HG02885 (cell line): Measurements from ENCODE around the gene VMO1.
A peak's percentile ranks its signal among the peaks of the same experiment; 100 is the strongest.

Experiments used
- ATAC-seq: cut with Tn5 transposase; IDR thresholded peaks from one replicate; pipeline ENCODE4 v1.9.1; 2021; ENCODE audit warnings: mild to moderate bottlenecking; ENCODE audit not compliant: unreplicated experiment, poor library complexity

VMO1 gene

GRCh38 chr17:4786106-4786511 lies at the start of gene VMO1:
Gene VMO1, minus strand, starts transcription at chr17:4786364. Its CDS starts 12 bp downstream, at chr17:4786352.
- no peak for ATAC-seq

- no peak for ATAC-seq
Observed at GRCh38 chr17:4834681-4835020, 48.5 kb upstream of the VMO1 start.

- no peak for ATAC-seq
Observed at GRCh38 chr17:4833941-4834680, 47.9 kb upstream of the VMO1 start.

- peak; percentile 91 for ATAC-seq
Observed at GRCh38 chr17:4833178-4833940, 47.2 kb upstream of the VMO1 start, which contains the start of gene MINK1. Gene MINK1, plus strand, starts transcription at chr17:4833340. Its CDS starts 244 bp downstream, at chr17:4833584.

- ATAC-seq = peak; percentile 16
Observed at GRCh38 chr17:4832829-4833177, 46.6 kb upstream of the VMO1 start.

GRCh38 chr17:4827399-4827798 lies 41.2 kb upstream of the VMO1 start:
- ATAC-seq = no peak

GRCh38 chr17:4823373-4824089 lies 37.4 kb upstream of the VMO1 start:
- ATAC-seq = no peak

GRCh38 chr17:4822835-4823234 lies 36.7 kb upstream of the VMO1 start:
- no peak for ATAC-seq

GRCh38 chr17:4818276-4818675 lies 32.1 kb upstream of the VMO1 start:
- ATAC-seq = no peak

- no peak for ATAC-seq
Observed at GRCh38 chr17:4816826-4817225, 30.7 kb upstream of the VMO1 start.

GRCh38 chr17:4815043-4815675 lies 29.0 kb upstream of the VMO1 start:
- ATAC-seq = no peak

- ATAC-seq = no peak
Observed at GRCh38 chr17:4812690-4813089, 26.5 kb upstream of the VMO1 start.

GRCh38 chr17:4811471-4811870 lies 25.3 kb upstream of the VMO1 start:
- no peak for ATAC-seq

GRCh38 chr17:4810696-4811290 lies 24.6 kb upstream of the VMO1 start:
- no peak for ATAC-seq

GRCh38 chr17:4808378-4808767 lies 22.2 kb upstream of the VMO1 start:
- no peak for ATAC-seq

GRCh38 chr17:4807605-4808377 lies 21.6 kb upstream of the VMO1 start:
- ATAC-seq = no peak

- peak; percentile 90 for ATAC-seq
Observed at GRCh38 chr17:4806777-4807604, 20.8 kb upstream of the VMO1 start, which contains the start of gene PLD2. Gene PLD2, plus strand, starts transcription at chr17:4807152. Its CDS starts 621 bp downstream, at chr17:4807773.

GRCh38 chr17:4806456-4806776 lies 20.3 kb upstream of the VMO1 start:
- no peak for ATAC-seq

GRCh38 chr17:4802228-4802627 lies 16.1 kb upstream of the VMO1 start, which contains the start of gene C17orf114:
Gene C17orf114, minus strand, starts transcription at chr17:4802328.
- ATAC-seq = no peak
